Measurements from ENCODE around the gene PHF10.
A peak's percentile ranks its signal among the peaks of the same experiment; 100 is the strongest.
"Not testable (repeated sequence)": the region's sequence is repeated elsewhere in the genome, so short reads cannot be mapped to it uniquely, and the experiment has no call there.

Gene PHF10

GRCh38 chr6:169724494-169725124, at the start of gene PHF10:
TSS of gene PHF10 (minus strand) at chr6:169724500. CDS start at chr6:169723931, 569 bp downstream.
- peak; percentile 13 to 87 for DNase-seq

- DNase-seq: no peak
These were observed 42.8 kb upstream of the PHF10 start for GRCh38 chr6:169766921-169767736.

GRCh38 chr6:169766232-169766631, 41.9 kb upstream of the PHF10 start:
- DNase-seq: no peak

GRCh38 chr6:169765789-169766188, 41.5 kb upstream of the PHF10 start:
- DNase-seq: not testable (repeated sequence)

- DNase-seq: no peak
These were observed 39.6 kb upstream of the PHF10 start for GRCh38 chr6:169763881-169764280.

- no peak for DNase-seq
These were observed 39.0 kb upstream of the PHF10 start for GRCh38 chr6:169763308-169763707.

- no peak for DNase-seq
These were observed 30.9 kb upstream of the PHF10 start for GRCh38 chr6:169755162-169755561.

GRCh38 chr6:169752074-169752623, 27.8 kb upstream of the PHF10 start:
- DNase-seq: no peak

GRCh38 chr6:169751242-169752073, 27.2 kb upstream of the PHF10 start, which contains the start of the genes DYNLT2 and ERMARD:
TSS of gene DYNLT2 (minus strand) at chr6:169751572. CDS start at chr6:169751458, 114 bp downstream.
TSS of gene ERMARD (plus strand) at chr6:169751622. CDS start at chr6:169751658, 36 bp downstream.
- DNase-seq: peak; percentile 83 to 96

GRCh38 chr6:169746556-169746955, 22.3 kb upstream of the PHF10 start:
- no peak for DNase-seq

- no peak for DNase-seq
These were observed 21.1 kb upstream of the PHF10 start for GRCh38 chr6:169745405-169745804.

- no peak for DNase-seq
These were observed 17.0 kb upstream of the PHF10 start for GRCh38 chr6:169741344-169741743.

- no peak for DNase-seq
These were observed 14.8 kb upstream of the PHF10 start for GRCh38 chr6:169738976-169739529.

- DNase-seq: no peak
These were observed 14.1 kb upstream of the PHF10 start for GRCh38 chr6:169738204-169738975.

GRCh38 chr6:169729961-169730360, 5.7 kb upstream of the PHF10 start:
- no peak for DNase-seq

- DNase-seq: no peak
These were observed 2.7 kb upstream of the PHF10 start for GRCh38 chr6:169726963-169727362.

GRCh38 chr6:169726049-169726400, 1.7 kb upstream of the PHF10 start:
- DNase-seq: no peak

- peak; percentile 11 to 43 for DNase-seq
These were observed 1.1 kb upstream of the PHF10 start for GRCh38 chr6:169725125-169726048.

GRCh38 chr6:169723991-169724493, 258 bp downstream of the PHF10 start:
- peak in 1 of 2 experiments; percentile 64 for DNase-seq

GRCh38 chr6:169723200-169723909, 945 bp downstream of the PHF10 start:
- peak; percentile 4 to 67 for DNase-seq
